Measurements from ENCODE around the gene ZCWPW1.
A peak's percentile ranks its signal among the peaks of the same experiment; 100 is the strongest.
"Not testable (repeated sequence)": the region's sequence is repeated elsewhere in the genome, so short reads cannot be mapped to it uniquely, and the experiment has no call there.

The ZCWPW1 gene

GRCh38 chr7:100441641-100442535 is 13.4 kb upstream of the ZCWPW1 start:
- H3K4me3 ChIP-seq (replicated peaks; ENCODE audit: low read depth, low read length), result no peak overlapping the region
- DNase-seq (ENCODE audit: extremely low read depth, low read depth), result no peak
- no peak for TF ChIP-seq CTCF (IDR thresholded peaks at IDR 0.05; ENCODE audit: low read depth, low read length, missing control alignments)

DNA sequence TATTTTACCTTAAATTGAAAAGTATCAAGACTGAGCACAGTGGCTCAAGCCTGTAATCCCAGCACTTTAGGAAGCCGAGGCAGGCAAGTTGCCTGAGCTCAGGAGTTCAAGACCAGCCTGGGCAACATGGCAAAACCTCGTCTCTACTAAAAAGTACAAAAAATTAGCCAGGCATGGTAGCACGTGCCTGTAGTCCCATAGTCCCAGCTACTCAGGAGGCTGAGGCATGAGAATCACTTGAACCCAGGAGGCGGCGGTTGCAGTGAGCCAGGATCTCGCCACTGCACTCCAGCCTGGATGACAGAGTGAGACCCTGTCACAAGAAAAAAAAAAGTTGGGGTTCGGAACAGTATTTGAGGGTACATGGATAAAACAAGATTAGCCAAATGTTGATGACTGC is 10.7 kb upstream of the ZCWPW1 start:
- not testable (repeated sequence) for H3K4me3 ChIP-seq (replicated peaks; ENCODE audit: low read depth, low read length); DNase-seq (ENCODE audit: extremely low read depth, low read depth)

- DNase-seq (ENCODE audit: extremely low read depth, low read depth); H3K4me3 ChIP-seq (replicated peaks; ENCODE audit: low read depth, low read length): not testable (repeated sequence)
These were observed 10.2 kb upstream of the ZCWPW1 start for GRCh38 chr7:100438731-100439130.

- H3K4me3 ChIP-seq (replicated peaks; ENCODE audit: low read depth, low read length), result no peak overlapping the region
- no peak for TF ChIP-seq CTCF (IDR thresholded peaks at IDR 0.05; ENCODE audit: low read depth, low read length, missing control alignments)
- DNase-seq (ENCODE audit: extremely low read depth, low read depth), result no peak
These were observed 9.7 kb upstream of the ZCWPW1 start for GRCh38 chr7:100438172-100438571.

DNA sequence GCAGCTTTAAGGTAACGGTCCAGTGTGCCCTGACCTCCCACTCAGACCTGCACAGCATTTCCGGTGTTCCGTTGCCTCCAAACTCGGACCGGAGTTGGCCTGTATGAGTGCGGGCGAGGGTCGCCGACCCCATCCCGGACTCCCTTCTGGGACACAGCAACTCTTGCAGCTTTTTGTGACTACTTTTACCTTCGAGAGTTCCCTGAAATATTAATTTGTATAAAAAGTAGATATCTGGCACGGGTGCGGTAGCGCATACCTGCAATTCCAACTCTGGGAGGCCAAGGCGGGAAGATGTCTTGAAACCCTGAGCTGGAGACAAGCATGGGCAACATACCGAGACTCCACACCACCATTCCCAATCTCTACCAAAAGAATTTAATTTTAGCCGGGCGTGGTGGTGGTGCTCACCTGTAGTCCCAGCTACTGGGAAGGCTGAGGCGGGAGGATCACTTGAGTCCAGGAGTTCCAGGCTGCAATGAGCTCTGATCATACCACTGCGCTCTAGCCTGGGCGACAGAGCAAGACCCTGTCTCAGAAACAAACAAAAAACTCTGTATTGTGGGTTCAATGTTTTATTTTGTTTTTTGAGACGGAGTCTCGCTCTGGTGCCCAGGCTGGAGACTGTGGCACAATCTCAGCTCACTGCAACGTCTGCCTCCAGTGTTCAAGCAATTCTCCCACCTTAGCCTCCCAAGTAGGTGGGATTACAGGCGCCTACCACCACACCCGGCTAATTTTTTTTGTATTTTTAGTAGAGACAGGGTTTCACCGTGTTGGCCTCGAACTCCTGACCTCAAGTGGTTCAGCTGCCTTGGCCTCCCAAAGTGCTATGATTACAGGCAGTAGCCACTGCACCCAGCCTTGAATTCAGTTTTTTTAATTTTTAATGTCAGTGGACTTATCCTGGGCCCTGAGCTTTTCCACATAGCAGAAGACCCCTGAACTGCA is 8.9 kb upstream of the ZCWPW1 start:
- no peak for DNase-seq (ENCODE audit: extremely low read depth, low read depth)
- peak overlapping the region; percentile 78; the same call in 1 of the 2 replicates for H3K4me3 ChIP-seq (replicated peaks; ENCODE audit: low read depth, low read length)
- no peak for TF ChIP-seq CTCF (IDR thresholded peaks at IDR 0.05; ENCODE audit: low read depth, low read length, missing control alignments)

DNA sequence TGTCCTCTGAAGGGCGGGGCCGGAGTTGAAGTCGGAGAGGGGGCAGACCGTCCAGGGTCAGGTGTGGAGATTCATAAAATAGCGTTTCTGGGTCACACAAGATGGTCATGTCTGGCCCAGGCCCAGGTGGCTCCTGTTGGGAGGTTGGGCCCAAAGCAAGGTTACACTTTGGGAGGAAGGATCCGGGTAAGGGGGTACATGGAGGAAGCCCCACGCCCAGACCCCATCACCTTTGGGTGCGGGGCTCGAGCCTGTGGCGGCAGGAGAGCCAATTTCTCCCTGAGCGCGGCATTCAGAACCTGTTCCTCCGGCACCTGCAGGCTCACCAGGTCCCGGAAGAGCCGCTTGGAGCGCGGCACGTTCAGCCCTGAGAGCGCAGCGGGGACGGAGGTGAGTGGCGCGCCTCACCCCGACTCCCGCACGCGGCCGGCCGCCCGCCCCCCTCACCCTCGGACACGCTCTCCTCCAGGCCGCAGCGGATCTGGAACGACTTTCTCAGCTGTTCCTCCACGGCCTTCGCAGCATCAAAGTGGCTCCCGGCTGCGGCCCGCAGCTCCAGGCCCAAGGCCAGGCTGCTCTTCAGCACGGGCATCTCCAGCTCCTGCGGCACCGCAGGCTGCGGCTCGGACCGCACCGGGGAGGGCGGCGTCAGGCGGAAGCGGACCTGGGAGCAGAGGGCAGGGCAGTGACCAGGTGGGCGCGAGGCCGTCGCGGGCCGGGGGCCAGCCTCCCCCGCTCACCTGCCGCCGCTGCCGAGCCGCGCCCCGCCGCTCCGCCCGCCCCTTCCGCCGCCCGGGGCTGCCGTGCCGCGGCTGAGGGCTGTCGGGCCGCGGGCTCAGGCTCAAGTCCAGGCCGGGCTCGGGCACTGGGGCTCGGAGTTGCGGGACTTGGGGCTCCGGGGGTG is 7.2 kb upstream of the ZCWPW1 start:
- H3K4me3 ChIP-seq (replicated peaks; ENCODE audit: low read depth, low read length), result peak overlapping the region; percentile 78
- TF ChIP-seq CTCF (IDR thresholded peaks at IDR 0.05; ENCODE audit: low read depth, low read length, missing control alignments), result no peak
- no peak for DNase-seq (ENCODE audit: extremely low read depth, low read depth)
